Neutrophil (primary cell): ENCODE results near the gene ZBTB17.

Source experiments
- H3K27ac ChIP-seq: fragments of 200-600 bp; sonication (generic); 2 replicates; pipeline ENCODE4 v1.5.1; 2016; ENCODE audit warnings: mild to moderate bottlenecking, moderate library complexity
- H3K27me3 ChIP-seq: fragments of 200-600 bp; sonication (generic); 2 replicates; pipeline ENCODE4 v1.6.0; 2016; ENCODE audit warnings: mild to moderate bottlenecking
- H3K36me3 ChIP-seq: fragments of 200-600 bp; sonication (generic); 2 replicates; pipeline ENCODE4 v1.5.1; 2017
- H3K4me1 ChIP-seq, 2 experiments: fragments of 200-600 bp in 1 of 2; sonication (generic) in 1 of 2; 1 replicate in 1 of 2; 2 replicates in 1 of 2; pipeline versions ENCODE4 v1.5.1 to v1.6.1; 2013 to 2016; ENCODE audit warnings: low read depth in 1 of 2, low read length in 1 of 2, mild to moderate bottlenecking in 1 of 2, moderate library complexity in 1 of 2; ENCODE audit not compliant: control insufficient read depth in 1 of 2, insufficient read depth in 1 of 2
- H3K4me3 ChIP-seq, 2 experiments: fragments of 200-600 bp in 1 of 2; sonication (generic) in 1 of 2; 1 replicate in 1 of 2; 2 replicates in 1 of 2; pipeline ENCODE4 v1.5.1; 2013 to 2016; ENCODE audit warnings: low read depth in 1 of 2, low read length in 1 of 2, mild to moderate bottlenecking in 1 of 2, moderate library complexity in 1 of 2
- H3K9me3 ChIP-seq: fragments of 200-600 bp; sonication (generic); 2 replicates; pipeline ENCODE4 v1.5.1; 2016
- TF ChIP-seq, protein P1 (sequence below): fragments of 200-600 bp; sonication (generic); IDR thresholded peaks from 2 replicates; pipeline ENCODE4 v1.5.1; 2016; ENCODE audit warnings: antibody characterized with exemption

ZBTB17 gene

DNA sequence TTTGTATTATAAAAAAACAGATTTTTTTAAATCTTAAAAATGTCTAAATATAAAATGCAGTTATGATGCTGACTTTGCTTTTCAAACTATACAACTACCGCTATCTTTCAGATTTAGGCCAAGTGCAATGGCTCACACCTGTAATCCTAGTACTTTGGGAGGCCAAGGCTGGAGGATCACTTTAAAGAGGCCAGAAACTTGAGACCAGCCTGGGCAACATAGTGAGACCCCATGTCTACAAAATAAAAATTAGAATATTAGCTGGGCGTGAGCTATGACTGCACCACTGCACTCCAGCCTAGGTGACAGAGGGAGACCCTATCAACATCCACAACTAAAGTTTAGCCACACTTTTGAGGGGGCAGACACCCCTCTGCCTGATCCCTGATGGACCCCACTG, 20.3 kb downstream of the ZBTB17 start:
- Histone ChIP-seq H3K4me1 (peaks cover 44 to 56% of the 10 kb centered on the region in 2 experiments), H3K27ac (no peak overlapping the region), H3K36me3 (no peaks in the 10 kb centered on the region), H3K27me3 (no peaks in the 10 kb centered on the region), H3K9me3 (no peaks in the 10 kb centered on the region), H3K4me3 (no peak overlapping the region)
- TF ChIP-seq, protein P1, sequence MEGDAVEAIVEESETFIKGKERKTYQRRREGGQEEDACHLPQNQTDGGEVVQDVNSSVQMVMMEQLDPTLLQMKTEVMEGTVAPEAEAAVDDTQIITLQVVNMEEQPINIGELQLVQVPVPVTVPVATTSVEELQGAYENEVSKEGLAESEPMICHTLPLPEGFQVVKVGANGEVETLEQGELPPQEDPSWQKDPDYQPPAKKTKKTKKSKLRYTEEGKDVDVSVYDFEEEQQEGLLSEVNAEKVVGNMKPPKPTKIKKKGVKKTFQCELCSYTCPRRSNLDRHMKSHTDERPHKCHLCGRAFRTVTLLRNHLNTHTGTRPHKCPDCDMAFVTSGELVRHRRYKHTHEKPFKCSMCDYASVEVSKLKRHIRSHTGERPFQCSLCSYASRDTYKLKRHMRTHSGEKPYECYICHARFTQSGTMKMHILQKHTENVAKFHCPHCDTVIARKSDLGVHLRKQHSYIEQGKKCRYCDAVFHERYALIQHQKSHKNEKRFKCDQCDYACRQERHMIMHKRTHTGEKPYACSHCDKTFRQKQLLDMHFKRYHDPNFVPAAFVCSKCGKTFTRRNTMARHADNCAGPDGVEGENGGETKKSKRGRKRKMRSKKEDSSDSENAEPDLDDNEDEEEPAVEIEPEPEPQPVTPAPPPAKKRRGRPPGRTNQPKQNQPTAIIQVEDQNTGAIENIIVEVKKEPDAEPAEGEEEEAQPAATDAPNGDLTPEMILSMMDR: no peak

DNA sequence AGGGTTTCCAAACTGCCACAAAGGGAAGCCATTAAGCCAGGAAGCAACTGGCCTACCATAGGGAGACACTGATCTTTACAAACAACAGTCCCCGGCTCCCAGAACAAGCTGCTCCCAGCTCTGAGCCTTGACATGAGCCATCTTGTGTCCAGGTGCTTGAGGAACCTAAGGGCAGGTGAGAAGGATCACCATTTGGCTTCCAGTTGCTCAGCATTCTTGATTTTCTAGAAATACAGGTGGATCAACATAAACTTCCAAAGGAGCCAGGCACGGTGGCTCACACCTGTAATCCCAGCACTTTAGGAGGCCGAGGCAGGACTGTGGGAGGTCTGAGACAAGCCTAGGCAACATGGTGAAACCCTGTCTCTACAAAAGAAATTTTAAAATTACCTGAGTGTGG, 21.6 kb downstream of the ZBTB17 start:
- no peaks in the 10 kb centered on the region for H3K36me3 ChIP-seq
- no peak overlapping the region for H3K4me3 ChIP-seq
- TF ChIP-seq, protein P1: no peak
- no peaks in the 10 kb centered on the region for H3K9me3 ChIP-seq
- peaks cover 56 to 69% of the 10 kb centered on the region in 2 experiments for H3K4me1 ChIP-seq
- H3K27ac ChIP-seq: peak overlapping the region; percentile 52
- H3K27me3 ChIP-seq: no peaks in the 10 kb centered on the region

DNA sequence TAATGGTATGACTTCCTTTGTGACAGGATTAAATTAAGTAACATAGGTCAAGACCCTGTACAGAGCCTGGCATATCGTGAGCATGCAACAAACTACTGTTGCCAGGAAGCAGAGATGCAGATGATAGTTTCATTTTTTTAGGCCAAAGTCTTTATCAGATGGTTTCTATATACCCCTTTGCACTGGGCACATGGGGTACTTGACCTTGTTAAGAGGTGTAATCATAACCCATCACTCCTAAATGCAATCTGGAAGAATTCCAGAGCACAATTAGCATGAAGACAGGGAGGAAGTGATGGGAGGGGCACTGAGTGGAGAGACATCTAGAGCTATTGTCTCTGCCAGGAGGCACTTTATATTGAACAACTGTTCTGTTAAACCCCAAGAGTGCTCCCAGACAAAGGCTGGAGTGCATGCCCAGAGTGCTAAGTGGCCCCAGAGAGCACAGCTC, 22.1 kb downstream of the ZBTB17 start:
- no peaks in the 10 kb centered on the region for H3K27me3 ChIP-seq
- peak overlapping the region; percentile 52 for H3K27ac ChIP-seq
- H3K4me3 ChIP-seq: no peak overlapping the region
- H3K4me1 ChIP-seq: peaks cover 56 to 73% of the 10 kb centered on the region in 2 experiments
- TF ChIP-seq, protein P1: no peak
- no peaks in the 10 kb centered on the region for H3K36me3 ChIP-seq
- no peaks in the 10 kb centered on the region for H3K9me3 ChIP-seq

DNA sequence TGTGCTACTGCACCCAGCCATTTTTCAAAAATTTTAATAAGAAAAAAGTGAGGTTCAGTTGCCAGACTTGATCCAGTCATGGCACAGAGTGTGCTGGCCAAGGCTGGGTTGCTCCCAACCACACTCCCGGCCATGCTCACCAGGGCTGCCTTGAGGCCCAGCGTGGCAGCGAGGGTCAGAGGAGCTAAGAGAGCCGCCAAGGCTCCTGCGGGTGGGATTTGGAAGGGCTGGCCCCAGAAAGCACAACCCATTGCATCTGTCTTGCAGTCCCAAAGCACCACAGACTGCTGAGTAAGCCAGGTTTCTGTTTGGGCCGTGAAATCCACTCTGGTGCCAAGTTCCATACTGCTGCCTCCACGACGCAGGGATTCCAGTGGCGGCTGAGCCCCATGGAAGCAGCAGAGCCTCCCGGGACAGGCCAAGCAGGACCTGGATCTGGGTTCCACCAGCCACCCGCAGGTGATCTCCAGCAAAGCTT, 22.6 kb downstream of the ZBTB17 start:
- no peaks in the 10 kb centered on the region for H3K27me3 ChIP-seq
- no peaks in the 10 kb centered on the region for H3K9me3 ChIP-seq
- peak overlapping the region in 1 of 2 experiments; percentile 10 for H3K4me3 ChIP-seq
- peak overlapping the region; percentile 52 for H3K27ac ChIP-seq
- TF ChIP-seq, protein P1: no peak
- peaks cover 51 to 73% of the 10 kb centered on the region in 2 experiments for H3K4me1 ChIP-seq
- peaks cover 3% of the 10 kb centered on the region for H3K36me3 ChIP-seq

DNA sequence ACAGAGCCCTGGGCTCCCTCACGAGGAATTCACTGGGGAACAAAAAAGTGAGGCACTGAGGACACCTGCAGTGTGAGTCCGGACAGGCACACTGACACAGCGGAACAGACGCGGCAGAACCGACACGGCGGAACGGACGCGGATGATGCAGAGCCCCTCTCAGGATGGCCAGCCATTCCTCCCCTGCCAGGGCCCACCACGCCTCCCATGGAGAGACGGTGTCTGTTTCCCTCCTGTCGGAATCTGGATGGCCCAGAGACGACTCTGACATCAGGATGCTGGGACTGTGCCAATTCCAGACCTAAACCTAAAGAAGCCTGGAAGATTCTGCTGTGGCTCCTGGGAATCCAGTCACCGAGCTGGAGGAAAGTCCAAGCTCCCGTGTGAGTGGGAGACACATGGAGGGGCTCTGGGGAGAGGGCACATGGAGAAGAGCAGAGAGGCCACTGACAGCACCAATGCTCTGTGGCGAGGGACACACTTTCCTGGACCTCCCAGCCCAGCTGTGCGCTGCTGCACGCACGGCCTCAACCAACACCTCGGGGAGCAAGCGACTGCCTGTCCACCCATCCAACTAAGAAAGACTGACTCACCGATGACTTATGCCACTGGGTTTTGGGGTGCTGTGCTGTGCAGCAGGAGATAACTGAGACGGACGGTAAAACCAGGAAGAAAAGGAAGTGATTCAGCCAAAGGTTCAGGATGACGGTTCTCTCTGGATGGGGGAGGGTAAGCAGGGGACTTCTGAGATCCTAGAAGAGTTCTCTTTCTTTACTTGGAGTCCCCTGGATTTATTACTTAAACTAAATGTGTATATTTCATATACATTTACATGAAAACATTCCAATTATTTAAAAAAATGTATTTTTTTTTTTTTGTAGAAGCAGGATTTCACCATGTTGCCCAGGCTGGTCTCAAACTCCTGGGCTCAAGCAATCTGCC, 23.3 kb downstream of the ZBTB17 start:
- Histone ChIP-seq H3K4me3 (peak overlapping the region in 1 of 2 experiments; percentile 10), H3K36me3 (peaks cover 10% of the 10 kb centered on the region), H3K4me1 (peaks cover 44 to 66% of the 10 kb centered on the region in 2 experiments), H3K9me3 (no peaks in the 10 kb centered on the region), H3K27me3 (no peaks in the 10 kb centered on the region), H3K27ac (peak overlapping the region; percentile 52)
- TF ChIP-seq, protein P1: no peak
